GM21528 (cell line): ENCODE data around the gene ARHGEF28.

Source experiments
- ATAC-seq: cut with Tn5 transposase; IDR thresholded peaks from one replicate; pipeline ENCODE4 v1.9.1; 2021; ENCODE audit warnings: mild to moderate bottlenecking, moderate library complexity; ENCODE audit not compliant: unreplicated experiment, low FRiP score

ARHGEF28 gene

DNA sequence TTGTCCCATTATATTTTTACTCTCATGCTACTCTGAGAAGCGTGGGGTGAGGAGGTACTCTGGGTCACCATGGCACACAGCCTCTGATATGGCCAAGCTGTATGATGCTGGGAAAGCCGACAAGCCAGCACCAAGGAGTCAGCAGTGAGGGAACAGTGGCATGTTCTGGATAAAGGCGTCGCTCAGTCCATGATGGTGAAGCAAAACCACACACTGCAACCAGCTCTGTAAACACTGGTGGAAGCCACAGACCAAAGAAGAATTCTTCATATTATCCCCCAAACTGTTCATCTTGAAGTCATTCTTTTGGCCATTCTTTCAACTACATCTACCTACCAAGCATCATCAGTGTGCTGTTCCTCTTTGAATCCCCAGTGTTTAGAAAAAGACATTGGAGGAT lies 264.6 kb downstream of the ARHGEF28 start:
- no peak for ATAC-seq

DNA sequence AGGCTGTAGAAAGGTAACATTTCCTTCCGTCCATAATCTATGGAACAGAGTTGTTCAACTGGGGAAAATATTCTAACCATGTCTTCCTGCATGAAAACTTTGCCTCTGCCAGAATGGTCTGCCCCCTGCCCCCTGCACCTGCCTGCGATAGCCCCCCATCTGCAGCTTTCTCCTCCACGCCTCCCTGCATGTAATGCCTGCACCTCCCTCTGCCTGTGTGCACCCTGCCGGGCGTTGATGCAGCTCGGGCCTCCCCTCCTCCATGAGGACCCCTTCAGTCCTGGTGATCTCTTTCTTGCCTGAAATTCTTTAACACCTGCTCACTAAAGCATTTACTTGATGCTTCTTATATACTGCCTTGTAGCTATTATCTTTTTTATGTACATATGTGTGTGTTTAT lies 266.2 kb downstream of the ARHGEF28 start:
- no peak for ATAC-seq

DNA sequence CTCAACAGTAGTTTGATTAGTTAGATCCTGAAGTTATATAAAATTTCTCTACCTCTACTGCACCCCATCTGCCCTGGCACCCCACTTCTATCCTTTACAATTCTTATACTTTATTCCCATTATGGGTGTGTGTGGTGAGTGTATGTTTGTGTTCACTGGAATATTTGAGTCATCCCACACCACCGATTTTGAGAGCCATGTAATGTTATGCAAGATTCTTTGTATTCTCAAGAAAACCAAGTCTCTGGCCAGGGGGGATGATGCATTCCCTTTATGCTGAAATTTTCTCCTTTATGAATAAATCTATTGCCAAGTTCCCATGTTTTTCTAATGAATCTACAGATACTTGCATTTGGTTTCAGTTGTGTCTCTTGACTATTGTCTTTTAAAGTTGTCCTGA lies 266.8 kb downstream of the ARHGEF28 start:
- no peak for ATAC-seq

DNA sequence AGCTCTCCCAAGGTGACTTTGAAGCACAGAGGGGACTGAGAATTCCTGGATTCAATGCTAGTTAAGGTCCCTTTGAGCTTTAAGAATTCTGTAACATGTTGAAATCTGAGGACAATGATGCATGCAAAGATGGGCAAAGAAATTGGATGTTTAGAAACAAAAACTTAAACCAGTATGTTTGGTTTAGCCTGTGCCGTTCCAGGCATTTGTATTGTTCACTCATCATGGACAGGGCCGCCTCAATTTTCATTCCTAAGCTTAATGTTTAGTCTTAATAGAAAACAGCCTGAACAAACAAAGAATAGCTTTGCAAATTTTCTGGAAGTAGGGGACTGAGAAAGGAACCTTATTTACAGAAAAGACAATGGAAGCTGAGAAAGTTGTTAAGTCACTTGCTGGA lies 267.8 kb downstream of the ARHGEF28 start:
- no peak for ATAC-seq

DNA sequence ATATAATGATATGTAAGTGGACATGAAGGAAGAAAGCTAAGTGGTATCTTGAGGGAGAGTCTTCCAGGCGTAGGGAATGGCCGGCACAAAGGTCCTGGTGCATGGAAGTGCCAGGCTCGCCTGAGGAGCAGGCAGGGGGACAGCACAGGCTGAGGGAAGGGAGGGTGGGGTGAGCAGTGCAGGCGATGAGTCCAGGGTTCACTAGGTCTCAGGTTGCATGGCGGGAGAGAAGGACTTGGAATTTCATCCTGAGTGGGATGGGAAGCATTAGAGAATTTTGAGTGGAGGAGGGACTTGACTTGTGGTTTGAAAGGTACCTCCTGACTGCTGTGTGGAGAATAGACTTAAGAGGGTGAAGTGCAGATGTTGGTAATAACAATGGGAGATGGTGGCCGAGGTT lies 268.9 kb downstream of the ARHGEF28 start:
- ATAC-seq, result no peak

DNA sequence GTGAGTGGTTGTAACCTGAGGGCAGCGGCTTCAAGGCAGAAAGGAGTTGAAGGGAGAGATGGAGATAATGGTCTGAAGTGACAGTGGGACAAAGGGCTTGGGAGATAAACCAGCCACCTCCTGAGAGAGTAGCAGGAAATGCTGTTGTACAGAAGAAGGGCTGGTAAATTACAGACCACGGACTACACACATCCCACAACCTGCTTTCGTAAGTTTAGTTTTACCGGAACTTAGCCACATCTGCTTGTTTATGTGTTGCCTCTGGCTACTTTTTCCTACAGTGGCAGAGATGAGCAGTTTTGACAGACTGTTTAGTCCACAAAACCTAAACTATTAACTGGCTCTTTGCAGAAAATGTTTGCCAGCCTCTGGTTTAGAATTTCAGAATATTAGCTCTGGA lies 269.5 kb downstream of the ARHGEF28 start:
- ATAC-seq, result no peak

DNA sequence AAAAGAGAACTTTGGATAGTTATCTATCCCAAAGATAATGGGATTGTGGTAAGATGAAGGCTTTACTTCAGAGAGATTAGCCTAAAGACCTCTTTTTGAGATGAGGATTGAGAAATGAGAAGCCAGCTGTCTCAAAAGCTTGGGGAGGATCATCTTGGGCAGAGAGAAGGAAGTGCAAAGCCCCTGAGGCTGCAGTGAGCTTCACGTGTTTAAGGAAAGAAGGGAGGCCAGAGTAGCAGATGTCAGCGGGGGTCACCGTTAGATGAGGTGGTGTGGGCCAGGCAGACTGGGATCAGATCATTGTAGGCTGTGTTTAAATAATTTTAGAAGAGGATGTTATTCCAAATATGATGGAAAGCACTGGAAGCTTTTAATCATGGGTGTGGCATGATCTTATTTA lies 270.1 kb downstream of the ARHGEF28 start:
- no peak for ATAC-seq

DNA sequence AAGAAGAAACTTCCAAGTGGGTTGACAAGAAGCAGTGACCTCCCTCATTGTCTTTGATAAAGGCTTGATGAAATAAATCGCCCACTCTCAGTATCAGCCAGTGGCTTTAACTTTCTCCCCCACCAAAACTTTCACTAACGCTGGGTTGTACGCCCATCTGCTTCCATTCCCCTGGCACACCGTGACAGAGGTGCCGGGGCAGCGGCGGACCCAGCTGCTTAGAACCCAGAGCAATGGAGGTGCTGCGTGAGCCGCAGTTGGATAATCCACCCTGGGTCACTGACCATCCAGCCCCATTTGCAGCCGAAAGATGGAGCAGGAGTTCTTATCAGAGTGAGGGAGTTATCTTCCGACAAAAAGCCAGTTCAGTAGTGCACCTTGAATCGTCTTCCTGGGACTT lies 270.7 kb downstream of the ARHGEF28 start:
- ATAC-seq, result no peak

DNA sequence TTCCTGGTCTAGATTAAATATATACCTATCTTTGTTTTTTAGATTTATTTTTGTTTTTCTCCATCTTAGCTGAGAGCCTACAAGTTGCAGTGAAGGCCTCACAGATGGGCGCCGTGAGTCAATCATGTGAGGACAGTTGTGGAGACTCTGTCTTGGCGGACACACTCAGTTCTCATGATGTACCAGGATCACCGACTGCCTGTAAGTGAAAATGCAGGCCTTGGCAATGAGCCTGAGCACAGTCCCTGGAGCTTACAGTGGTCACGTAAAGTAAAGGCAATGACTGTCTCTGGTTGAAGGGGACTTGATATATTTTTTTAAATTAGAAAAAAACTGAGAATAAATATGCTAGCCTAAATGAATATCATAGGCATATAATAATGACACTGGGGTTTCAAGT lies 271.9 kb downstream of the ARHGEF28 start:
- no peak for ATAC-seq

DNA sequence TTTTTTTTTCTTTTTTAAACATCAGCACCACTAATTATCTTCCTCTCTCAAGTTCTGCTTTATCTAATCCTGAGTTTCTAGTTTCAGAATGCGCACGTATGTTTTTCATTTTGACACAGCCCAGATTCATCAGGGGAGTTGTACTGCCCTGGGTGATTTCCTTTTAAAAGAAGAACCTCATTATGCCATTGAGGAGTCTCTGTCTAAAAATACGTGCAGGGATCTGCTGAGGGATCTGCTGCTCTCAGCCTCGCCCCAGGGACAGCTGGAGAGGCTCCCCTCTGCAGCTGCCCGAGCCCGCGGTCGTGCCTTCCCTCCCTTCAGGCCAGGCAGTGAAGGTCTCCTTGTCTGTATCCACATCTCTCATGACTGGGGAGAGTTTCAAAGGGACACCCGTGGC lies 273.1 kb downstream of the ARHGEF28 start:
- ATAC-seq, result peak; percentile 68

DNA sequence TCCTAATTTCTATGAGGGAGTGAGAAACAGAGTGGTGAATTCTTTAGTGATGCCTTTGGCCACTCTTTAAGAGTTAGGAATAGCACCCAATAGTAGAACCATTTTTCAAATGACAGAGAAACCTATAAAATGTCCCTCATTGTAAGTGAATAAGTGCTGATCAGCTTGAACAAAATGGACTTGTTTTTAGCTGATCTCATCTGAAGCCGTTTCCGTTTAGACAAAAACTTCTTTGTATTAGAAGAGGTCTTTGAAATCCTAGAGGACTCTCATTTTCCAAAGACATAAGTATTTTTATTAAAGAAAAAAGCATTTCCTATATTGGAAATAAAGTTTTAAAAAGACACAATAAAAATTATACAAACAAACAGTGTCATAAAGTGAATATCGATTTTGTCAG lies 273.9 kb downstream of the ARHGEF28 start:
- ATAC-seq, result no peak

DNA sequence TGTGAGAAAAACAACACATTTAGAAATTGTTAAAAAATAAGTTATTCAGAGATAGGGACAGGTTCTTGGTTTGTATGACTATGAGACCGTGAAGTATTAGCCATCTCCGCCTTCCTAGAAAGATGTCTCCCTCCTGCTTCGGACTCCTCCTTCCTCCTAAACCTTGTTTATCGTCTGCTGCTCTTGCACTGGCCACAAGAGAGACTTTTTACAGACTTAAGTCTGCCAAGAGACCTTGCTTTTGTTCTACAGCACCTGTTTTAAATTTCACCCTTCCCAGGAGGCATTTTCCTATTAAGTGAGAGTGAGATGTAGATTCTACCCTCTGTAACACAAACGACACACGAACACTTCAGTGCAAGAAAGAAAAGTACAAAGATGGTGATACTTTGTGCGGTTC lies 274.6 kb downstream of the ARHGEF28 start:
- no peak for ATAC-seq

DNA sequence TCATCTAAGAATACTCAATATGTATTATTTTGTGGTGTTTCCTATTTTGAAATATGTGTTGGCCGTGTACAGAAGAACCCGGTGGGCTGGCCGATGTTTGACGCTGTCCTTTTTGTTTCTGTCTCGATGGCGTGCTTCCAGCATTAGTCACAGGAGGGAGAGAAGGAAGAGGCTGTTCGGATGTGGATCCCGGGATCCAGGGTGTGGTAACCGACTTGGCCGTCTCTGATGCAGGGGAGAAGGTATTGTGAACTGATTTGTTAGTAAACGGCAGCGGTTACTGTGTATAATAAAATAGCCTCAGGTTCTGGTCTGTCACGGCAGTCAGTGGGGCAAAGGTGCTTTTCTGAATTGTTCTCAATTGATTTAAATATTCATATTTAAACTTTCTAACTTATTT lies 275.0 kb downstream of the ARHGEF28 start:
- no peak for ATAC-seq

DNA sequence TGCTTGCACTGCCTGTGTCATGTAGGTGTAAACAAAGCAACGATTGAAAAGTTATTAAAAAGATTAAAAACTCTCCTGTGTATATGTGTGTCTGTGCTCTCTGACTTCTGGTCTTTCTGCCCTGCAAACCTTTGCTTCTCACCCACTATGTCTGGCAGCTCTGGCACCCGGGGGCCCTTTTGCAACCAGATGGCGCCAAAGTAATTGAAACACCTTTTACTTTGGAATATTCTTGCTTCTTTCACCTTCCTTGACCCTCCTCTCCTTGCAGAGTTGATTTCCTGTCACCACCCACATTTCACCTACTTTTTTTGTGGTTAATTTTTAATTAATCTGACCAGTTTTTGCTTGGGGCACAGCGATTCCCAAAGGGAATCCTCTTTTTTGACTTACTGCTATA lies 275.5 kb downstream of the ARHGEF28 start:
- no peak for ATAC-seq

DNA sequence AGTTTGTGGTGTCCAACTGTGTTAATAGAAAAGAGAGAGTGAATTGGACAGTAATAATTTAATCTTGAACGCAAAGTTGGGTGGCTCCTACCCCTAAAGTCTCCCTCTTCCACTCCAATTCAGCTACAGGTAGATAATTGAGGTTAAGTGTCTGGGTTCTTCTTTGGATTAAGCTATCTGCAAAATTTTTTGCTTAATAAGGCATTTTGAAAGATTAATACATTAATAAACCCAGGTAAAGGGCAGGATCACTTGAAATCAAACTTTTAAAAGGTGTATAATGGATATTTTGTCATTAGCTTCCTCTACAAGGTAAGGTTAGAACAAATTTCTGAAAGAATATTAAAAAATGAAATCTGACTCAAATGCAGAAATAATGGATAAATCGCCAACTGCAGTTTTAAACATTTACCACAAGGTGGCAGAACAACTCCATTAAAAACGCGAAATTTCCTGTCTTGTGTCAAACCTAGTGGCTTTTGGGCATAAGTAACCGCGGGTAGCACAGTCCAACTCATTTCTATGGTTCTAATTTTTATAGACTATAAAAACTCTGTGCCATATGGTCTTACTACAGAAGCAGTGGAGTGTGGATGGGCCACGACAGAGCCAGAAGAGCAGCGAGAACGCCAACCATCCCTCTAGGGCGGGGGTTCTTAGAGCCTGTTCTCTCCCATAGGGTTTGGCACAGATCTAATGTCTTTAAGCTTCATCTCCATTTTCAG lies 276.5 kb downstream of the ARHGEF28 start:
- ATAC-seq, result no peak

DNA sequence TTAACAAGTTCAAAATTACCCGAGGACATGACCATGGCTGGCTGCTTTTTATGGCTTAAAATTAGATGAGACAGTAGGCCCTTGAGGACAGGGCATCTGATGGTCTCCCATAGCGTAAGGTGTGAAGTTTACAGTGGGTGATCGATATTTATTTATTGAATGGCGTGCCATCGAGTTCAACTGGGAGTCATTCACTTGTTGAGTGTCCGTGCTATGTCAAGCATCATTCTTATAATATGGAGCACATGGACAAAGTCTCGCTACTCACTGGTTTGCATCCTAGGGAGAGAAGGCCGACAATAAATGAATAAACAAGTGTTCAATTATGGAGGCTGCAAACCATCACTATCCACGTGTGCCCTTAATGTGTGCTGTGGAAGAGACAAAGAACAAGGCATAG lies 277.2 kb downstream of the ARHGEF28 start:
- no peak for ATAC-seq

DNA sequence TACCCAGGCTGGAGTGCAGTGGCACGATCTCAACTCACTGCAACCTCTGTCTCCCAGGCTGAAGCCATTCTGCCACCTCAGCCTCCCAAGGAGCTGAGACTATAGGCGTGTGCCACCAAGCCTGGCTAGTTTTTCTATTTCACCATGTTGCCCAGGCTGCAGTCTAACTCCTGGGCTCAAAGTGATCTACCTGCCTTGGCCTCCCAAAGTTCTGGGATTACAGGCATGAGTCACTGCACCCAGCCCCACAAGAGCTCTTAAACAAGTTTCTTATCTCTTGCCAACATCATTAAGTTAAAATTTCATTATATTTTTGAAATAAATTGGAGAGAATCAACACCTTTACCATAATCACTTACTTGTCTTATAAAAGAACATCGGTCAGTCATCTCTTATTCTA lies 280.3 kb downstream of the ARHGEF28 start:
- no peak for ATAC-seq

DNA sequence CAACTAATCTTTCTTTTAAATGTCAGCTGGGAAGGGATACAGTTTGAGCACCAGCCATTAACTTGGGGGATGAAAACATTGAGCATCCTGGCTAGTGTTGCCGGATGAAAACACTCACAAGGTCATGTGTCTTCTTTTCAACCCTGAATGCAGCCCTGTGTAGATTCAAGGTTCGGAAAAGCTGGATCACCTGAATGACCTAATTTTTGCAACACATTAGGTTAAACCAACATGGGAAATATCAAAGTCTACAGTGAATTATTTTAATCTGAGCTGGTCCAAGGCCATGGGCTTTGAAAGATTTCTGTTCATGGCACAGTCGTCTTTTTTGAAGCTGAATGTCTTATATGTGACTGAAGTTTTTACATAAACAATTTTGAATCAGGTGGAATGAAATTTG lies 281.2 kb downstream of the ARHGEF28 start:
- ATAC-seq, result no peak

DNA sequence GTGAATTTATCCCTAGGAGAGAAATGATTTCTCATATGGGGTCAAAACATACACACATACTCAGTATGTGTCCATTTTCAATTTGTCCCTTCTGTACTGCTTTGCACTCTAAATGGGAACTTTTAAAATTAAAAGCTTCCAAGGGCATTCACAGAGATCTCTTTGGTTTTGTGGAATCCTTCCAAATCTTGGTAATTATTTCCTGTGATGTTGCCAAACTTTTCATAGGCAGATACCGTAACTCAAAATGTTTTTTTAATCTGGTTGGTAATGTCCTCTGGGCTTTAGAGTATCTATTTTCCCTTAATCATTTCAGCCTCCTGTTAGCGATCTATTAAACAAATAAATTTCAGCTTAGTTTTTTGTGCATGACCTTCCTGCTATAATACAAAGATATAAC lies 282.4 kb downstream of the ARHGEF28 start:
- no peak for ATAC-seq

DNA sequence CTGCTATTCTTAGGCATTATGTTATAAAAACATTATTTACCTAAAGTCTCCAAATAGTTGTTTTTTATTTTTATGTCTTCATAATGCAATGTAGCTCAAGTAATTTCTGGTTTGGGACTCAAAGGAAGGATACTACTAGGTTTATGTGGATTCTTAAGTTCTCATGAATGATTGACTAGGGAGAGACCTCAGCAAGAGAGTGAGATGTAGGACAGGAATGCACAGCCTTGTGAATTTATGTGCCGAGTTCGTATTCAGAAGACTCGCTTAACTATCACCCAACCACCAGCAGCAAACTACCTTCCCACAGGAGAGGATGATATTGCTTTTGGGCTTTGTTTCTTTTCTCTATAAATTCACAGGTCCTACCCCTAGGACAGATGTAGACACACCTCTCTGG lies 282.9 kb downstream of the ARHGEF28 start:
- no peak for ATAC-seq

DNA sequence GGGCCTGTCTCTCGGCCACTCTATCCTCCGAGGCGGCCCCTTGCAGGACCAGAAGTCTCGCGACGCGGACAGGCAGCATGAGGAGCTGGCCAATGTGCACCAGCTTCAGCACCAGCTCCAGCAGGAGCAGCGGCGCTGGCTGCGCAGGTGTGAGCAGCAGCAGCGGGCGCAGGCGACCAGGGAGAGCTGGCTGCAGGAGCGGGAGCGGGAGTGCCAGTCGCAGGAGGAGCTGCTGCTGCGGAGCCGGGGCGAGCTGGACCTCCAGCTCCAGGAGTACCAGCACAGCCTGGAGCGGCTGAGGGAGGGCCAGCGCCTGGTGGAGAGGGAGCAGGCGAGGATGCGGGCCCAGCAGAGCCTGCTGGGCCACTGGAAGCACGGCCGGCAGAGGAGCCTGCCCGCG lies 283.5 kb downstream of the ARHGEF28 start:
- no peak for ATAC-seq

DNA sequence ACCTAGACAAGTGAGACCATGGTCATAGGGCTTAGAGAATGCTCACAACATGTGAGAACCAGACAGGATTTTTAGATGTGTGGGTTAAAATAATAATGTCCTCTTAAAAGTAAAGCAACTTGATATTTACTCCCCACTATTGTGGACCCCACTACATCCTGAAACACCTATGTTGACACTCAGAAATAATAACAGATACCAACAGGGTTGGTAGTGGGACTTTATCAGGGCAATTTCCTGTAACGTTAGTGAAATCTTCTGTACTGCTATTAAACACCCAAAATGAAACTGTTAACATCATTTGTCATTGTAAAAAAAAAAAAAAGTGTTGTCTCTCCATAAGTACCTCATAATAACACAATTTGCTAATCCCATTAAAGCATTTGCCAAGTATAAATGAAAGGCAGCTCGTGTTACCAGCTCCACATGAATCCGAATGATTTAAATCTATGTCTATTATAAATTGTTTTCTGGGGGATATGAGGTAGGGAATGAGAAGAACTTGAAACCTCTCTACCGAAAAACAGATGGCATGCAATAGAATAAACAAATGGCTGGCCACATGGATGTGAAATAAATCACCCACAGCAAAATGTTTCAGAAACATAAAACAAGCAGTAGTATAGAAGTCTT lies 285.9 kb downstream of the ARHGEF28 start:
- no peak for ATAC-seq
